T-helper 1 cell treated with Interleukin-12 subunit alpha and Interleukin-12 subunit beta and Interleukin-4 antibody, amounts not matched to agents 30 ng/mL and 1 ng/mL, for 36 hours (primary cell): ENCODE data around the gene FOXO3B. TPM values are rescaled to one million over a fixed set of nuclear protein-coding genes. Genes with fewer than 3 reads are reported as not detected.
"Not testable (repeated sequence)": the region's sequence is repeated elsewhere in the genome, so short reads cannot be mapped to it uniquely, and the experiment has no call there.

Source experiments
- intact Hi-C: fragments of 100-400 bp; cut with micrococcal nuclease; formaldehyde crosslinking; loops from one replicate; pipeline ENCODE4 v1.15.1; 2024
- total RNA-seq: library from RNA; stranded (reverse); gene quantifications from 2 replicates; pipeline ENCODE4 v1.2.3, GENCODE V29; 2022

FOXO3B gene
- total RNA-seq = 4.5 and 5.1 TPM in 2 replicates

DNA sequence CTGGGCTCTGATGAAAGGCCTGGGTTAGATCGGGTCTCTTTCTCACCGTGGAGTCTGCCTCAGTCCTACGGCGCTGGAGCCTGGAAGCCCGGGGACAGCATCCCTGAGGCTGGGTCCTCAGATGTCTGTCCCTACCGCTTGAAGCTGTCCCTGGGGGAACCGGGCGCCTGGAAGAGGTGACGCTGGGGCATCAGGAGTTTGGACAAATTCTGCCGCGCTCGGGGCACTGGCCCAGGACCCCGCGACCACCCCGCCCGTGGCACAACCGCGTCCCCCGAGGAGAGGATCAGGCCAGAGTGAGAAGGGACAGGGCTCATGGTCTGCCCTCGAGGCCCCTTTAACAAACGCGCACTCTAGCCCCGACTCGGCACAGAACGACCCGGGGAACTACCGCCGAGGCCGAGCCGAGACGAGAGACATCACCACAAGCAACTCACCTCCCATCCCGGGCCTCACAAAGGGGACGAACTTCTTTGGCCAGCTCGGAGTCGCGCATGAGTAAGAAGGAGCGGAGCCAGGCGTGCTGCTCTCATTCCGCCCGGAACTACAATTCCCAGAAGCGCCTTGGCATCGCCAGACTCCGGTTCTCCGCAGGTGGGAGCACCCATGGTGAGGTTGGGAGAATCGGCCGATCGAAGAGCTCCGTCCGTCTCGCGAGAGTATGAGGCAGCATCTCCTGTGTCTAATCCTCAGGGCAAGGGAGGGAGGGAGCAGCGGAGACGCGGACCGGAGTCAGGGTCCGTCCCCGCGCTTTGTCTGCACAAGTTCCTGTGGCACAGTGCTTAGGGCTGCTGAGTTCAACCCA, at the start of gene FOXO3B:
FOXO3B (minus strand) TSS at position 548 of the 805 bp plus-strand sequence. CDS start 663 bp downstream, outside the sequence.
- intact Hi-C loops = loop anchor here (1.0 kb wide), 1 partner anchor 15 kb away; no protein-coding TSS in a partner anchor

GRCh38 chr17:18723509-18723908, 41.4 kb upstream of the FOXO3B start:
- intact Hi-C loops = not testable (repeated sequence)

- intact Hi-C loops = not testable (repeated sequence)
Observed at GRCh38 chr17:18722612-18723011, 40.5 kb upstream of the FOXO3B start.

GRCh38 chr17:18721775-18722547, 39.8 kb upstream of the FOXO3B start:
- intact Hi-C loops = not testable (repeated sequence)

DNA sequence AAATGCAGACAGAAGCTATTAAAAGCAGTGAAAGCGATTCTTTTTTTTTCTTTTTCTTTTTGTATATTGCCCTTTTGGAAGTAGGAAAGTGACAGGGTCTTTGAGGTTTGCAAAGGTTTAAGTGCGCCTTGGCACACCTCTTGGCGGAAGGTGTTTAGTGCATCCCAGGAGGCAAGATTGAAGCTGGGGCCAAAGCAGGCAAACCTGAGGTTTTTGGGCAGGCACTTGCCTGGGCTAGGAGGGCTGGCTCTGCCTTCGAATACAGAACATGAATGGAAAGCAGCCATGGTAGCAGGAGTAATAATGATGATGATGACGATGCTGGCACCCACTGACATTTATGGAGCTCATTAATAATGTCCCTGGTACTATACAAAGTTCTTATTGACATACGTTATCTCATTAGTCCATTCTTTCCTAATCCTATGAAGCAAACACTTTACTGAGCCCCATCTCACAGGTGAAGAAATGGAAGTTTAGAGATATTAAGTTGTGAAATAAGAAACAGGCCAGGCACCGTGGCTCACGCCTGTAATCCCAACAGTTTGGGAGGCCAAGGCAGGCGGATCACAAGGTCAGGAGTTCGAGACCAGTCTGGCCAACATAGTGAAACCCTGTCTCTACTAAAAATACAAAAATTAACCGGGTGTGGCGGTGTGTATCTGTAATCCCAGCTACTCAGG, 37.5 kb upstream of the FOXO3B start:
- intact Hi-C loops = not testable (repeated sequence)

GRCh38 chr17:18718643-18719427, 36.7 kb upstream of the FOXO3B start:
- intact Hi-C loops = not testable (repeated sequence)

DNA sequence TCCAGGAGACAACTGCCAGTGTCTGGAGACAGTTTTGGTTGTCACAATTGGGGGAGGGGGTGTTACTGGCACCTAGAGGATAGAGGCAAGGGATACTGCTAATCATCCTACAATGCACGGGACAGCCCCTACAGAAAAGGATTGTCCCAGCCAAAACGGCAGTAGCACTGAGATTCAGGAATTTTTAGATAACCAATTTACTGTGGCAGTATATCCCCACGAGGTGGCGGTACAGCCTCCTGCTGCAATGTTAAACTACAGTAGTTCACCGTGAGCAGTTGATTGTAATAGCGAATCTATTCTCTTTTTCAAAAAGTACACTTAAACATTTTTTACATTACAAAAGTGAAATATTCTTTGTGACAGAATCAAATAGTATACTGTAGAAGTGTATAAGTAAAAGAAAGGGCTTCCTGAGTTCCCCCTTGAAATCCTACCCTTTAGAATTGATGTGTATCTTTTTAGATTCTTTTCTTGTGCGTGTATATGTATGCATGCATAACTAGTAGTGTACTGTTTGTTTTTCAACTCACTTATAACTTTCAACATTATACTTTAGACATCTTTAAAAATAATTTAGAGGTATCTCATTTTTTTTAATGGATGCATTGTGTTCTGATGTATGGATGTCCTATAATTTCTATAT, 30.4 kb upstream of the FOXO3B start:
- intact Hi-C loops = not testable (repeated sequence)

DNA sequence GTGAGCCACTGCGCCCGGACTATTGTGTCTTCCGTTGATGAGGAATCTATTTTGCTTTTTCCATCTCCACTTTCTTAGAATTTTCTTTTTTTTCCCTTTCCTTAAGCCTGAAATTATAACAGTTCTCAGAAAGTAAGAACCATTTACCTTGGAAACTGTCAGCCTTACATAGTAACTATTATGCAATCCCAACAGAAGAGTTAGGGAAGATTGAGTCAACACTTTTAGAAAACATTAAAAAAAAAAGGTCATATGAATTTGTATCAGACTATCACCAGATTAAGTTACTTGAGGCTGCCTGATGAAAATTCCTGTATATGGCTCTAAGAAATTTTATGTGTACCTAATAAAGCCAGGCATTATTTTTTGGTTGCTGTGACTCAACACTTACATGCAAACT, 26.1 kb upstream of the FOXO3B start:
- intact Hi-C loops = not testable (repeated sequence)

- intact Hi-C loops = not testable (repeated sequence)
Observed at GRCh38 chr17:18705955-18706354, 23.8 kb upstream of the FOXO3B start.

DNA sequence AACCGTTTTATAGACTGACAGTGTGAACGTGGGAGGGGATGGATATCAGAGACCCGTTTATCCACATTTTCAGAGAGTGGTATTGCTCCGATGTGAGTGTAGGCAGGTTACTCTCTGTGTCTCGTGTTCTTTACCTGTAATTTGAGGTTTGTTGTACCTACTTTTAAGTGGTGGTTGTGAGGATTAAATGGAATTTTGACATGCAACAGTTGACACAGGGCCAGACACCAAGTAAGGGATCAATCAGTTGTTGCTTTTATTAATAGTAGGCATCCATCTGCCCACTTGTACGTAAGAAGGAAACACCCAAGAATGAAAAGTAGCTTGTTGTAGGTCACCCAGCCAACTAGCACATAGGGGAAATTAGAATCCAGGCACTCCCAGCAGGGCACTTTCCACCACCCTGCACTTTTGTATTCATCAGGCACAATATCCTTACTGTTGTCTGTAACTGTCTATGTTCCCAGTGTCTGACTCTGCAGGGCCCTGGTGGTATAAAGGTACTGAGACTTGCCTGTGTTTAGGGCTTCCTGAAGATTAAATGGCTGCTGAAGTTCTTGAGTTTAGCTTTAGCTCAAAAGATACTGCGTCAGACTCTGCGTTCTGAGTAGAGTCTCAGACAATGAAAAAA, 16.5 kb upstream of the FOXO3B start:
- intact Hi-C loops = not testable (repeated sequence)

- intact Hi-C loops = not testable (repeated sequence)
Observed at GRCh38 chr17:18695143-18695542, 13.0 kb upstream of the FOXO3B start.

GRCh38 chr17:18682668-18683067, 554 bp upstream of the FOXO3B start:
- intact Hi-C loops = loop anchor here (1.0 kb wide), 1 partner anchor 15 kb away; no protein-coding TSS in a partner anchor

- intact Hi-C loops = not testable (repeated sequence)
Observed at GRCh38 chr17:18677381-18677780, 4.7 kb downstream of the FOXO3B start.

DNA sequence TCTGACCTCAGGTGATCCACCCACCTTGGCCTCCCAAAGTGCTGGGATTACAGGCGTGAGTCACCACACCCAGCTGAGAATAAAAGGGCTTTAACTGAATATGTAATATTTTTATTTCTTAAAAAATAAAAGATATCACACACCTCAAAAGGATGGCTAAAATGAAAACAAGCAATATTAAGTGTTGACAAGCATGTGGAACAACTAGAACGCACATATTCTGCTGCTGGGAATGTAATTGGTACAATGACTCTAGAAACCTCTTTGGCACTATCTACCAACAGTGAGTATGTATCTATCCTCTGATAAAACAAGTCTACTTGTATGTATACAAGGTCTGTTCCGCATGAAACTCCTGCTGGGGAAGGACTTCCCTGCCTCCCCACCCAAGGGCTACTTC, 5.2 kb downstream of the FOXO3B start:
- intact Hi-C loops = not testable (repeated sequence)

- intact Hi-C loops = not testable (repeated sequence)
Observed at GRCh38 chr17:18672395-18673227, 9.5 kb downstream of the FOXO3B start.

- intact Hi-C loops = not testable (repeated sequence)
Observed at GRCh38 chr17:18668625-18669024, 13.5 kb downstream of the FOXO3B start.

- intact Hi-C loops = not testable (repeated sequence)
Observed at GRCh38 chr17:18667535-18667934, 14.6 kb downstream of the FOXO3B start.

GRCh38 chr17:18666326-18666725, 15.8 kb downstream of the FOXO3B start:
- intact Hi-C loops = not testable (repeated sequence)
